Suppressor macrophage treated with lipopolysaccharide for 1 hour (primary cell): ENCODE measurements around the gene C3orf49.
A peak's percentile ranks its signal among the peaks of the same experiment; 100 is the strongest.

ENCODE experiments used
- DNase-seq, 3 donors: peaks; one replicate each; pipeline ENCODE4 v3.0.0-alpha.2; 2020 to 2022

C3orf49 gene

GRCh38 chr3:63819151-63819398 is at the start of gene C3orf49:
TSS of gene C3orf49 (plus strand) at chr3:63819299. CDS start at chr3:63819472, 173 bp downstream.
- DNase-seq: no peak

- DNase-seq: peak in 2 of 3 donors; percentile 4 to 51
These were observed 44.3 kb upstream of the C3orf49 start for GRCh38 chr3:63774781-63775180.

- DNase-seq: no peak
These were observed 39.9 kb upstream of the C3orf49 start for GRCh38 chr3:63779227-63779626.

GRCh38 chr3:63791974-63792373 is 27.1 kb upstream of the C3orf49 start:
- peak in 2 of 3 donors; percentile 14 to 45 for DNase-seq

GRCh38 chr3:63795438-63795837 is 23.7 kb upstream of the C3orf49 start:
- no peak for DNase-seq

GRCh38 chr3:63798544-63798943 is 20.6 kb upstream of the C3orf49 start:
- DNase-seq: peak in 2 of 3 donors; percentile 16 to 20

- no peak for DNase-seq
These were observed 20.1 kb upstream of the C3orf49 start for GRCh38 chr3:63798949-63799348.

GRCh38 chr3:63800097-63800496 is 19.0 kb upstream of the C3orf49 start:
- no peak for DNase-seq

GRCh38 chr3:63803911-63804310 is 15.2 kb upstream of the C3orf49 start:
- DNase-seq: no peak

- peak; percentile 44 to 76 (median 71) for DNase-seq
These were observed 11.0 kb upstream of the C3orf49 start for GRCh38 chr3:63807961-63808565.

GRCh38 chr3:63808633-63809032 is 10.5 kb upstream of the C3orf49 start:
- no peak for DNase-seq

GRCh38 chr3:63809607-63810006 is 9.5 kb upstream of the C3orf49 start:
- no peak for DNase-seq

GRCh38 chr3:63814237-63814636 is 4.9 kb upstream of the C3orf49 start:
- DNase-seq: no peak

- DNase-seq: no peak
These were observed 1.9 kb upstream of the C3orf49 start for GRCh38 chr3:63817225-63817624.

- peak; percentile 71 to 81 (median 73) for DNase-seq
These were observed 583 bp upstream of the C3orf49 start for GRCh38 chr3:63818282-63819150.

GRCh38 chr3:63824309-63824708 is 5.2 kb downstream of the C3orf49 start:
- no peak for DNase-seq

- DNase-seq: no peak
These were observed 11.4 kb downstream of the C3orf49 start for GRCh38 chr3:63830526-63830925.

- DNase-seq: no peak
These were observed 13.3 kb downstream of the C3orf49 start for GRCh38 chr3:63832395-63832794.

GRCh38 chr3:63841704-63842103 is 22.6 kb downstream of the C3orf49 start:
- no peak for DNase-seq

GRCh38 chr3:63842127-63842526 is 23.0 kb downstream of the C3orf49 start:
- DNase-seq: no peak

GRCh38 chr3:63845215-63845614 is 26.1 kb downstream of the C3orf49 start:
- DNase-seq: no peak

- DNase-seq: no peak
These were observed 28.8 kb downstream of the C3orf49 start for GRCh38 chr3:63847718-63848450.

GRCh38 chr3:63849175-63849574 is 30.1 kb downstream of the C3orf49 start:
- DNase-seq: no peak

- DNase-seq: no peak
These were observed 32.2 kb downstream of the C3orf49 start for GRCh38 chr3:63851287-63851686.
